HEK293 (cell line): ENCODE data around the gene SLC12A8.
A peak's percentile ranks its signal among the peaks of the same experiment; 100 is the strongest.

Experiments used
- CTCF ChIA-PET: fragments of 350-600 bp; formaldehyde crosslinking; extraction: SDS; loops from one replicate; lab custom pipeline; 2021; ENCODE audit warnings: antibody characterized with exemption; lab: Yijun Ruan, JAX
- POLR2A ChIA-PET: fragments of 300-600 bp; formaldehyde crosslinking; extraction: SDS; loops from one replicate; lab custom pipeline; 2020; ENCODE audit warnings: antibody characterized with exemption, inconsistent platforms; lab: Yijun Ruan, JAX
- H3K27ac ChIP-seq: fragments of 200-500 bp; sonication (Bioruptor generic); 2 replicates; pipeline ENCODE4 v1.5.1; 2014; ENCODE audit warnings: low read depth, low read length, control low read depth, inconsistent platforms; ENCODE audit errors: extremely low read depth
- H3K36me3 ChIP-seq, 2 experiments: fragments of 200-500 bp in 1 of 2; sonication (Bioruptor generic) in 1 of 2; 1 replicate in 1 of 2; 2 replicates in 1 of 2; pipeline ENCODE4 v1.5.1; 2014 to 2017; ENCODE audit warnings: inconsistent platforms in 2 of 2, low read length in 2 of 2; ENCODE audit not compliant: control insufficient read depth in 2 of 2, insufficient read depth in 1 of 2
- H3K4me1 ChIP-seq: fragments of 200-500 bp; sonication (Bioruptor generic); 2 replicates; pipeline ENCODE4 v1.5.1; 2014; ENCODE audit warnings: mild to moderate bottlenecking, low read length, inconsistent platforms; ENCODE audit not compliant: control insufficient read depth, insufficient read depth
- H3K4me3 ChIP-seq: 2 replicates; pipeline ENCODE4 v1.5.1; 2011; ENCODE audit warnings: low read depth, mild to moderate bottlenecking, control low read depth, low read length, moderate library complexity
- H3K9me3 ChIP-seq: fragments of 200-500 bp; sonication (Bioruptor generic); 2 replicates; pipeline ENCODE4 v1.5.1; 2014; ENCODE audit warnings: low read depth, low read length, inconsistent platforms; ENCODE audit not compliant: control insufficient read depth, insufficient read depth
- GLIS2 ChIP-seq: fragments of 450-650 bp; formaldehyde crosslinking; IDR thresholded peaks from 2 replicates; pipeline ENCODE4 v1.5.1; 2016; ENCODE audit warnings: missing biosample characterization, missing genetic modification characterization
- HOXD13 ChIP-seq: sonication (generic); formaldehyde crosslinking; IDR thresholded peaks from 2 replicates; pipeline ENCODE4 v1.8.0; 2022; ENCODE audit warnings: missing genetic modification reagents, borderline replicate concordance
- INSM2 ChIP-seq: fragments of 450-650 bp; formaldehyde crosslinking; IDR thresholded peaks from 2 replicates; pipeline ENCODE4 v1.5.1; 2016; ENCODE audit warnings: missing biosample characterization, missing genetic modification characterization
- SETDB1 ChIP-seq: IDR thresholded peaks from one replicate; pipeline ENCODE4 v1.6.1; 2017; ENCODE audit warnings: mild to moderate bottlenecking, low read length, moderate library complexity, mixed read lengths; ENCODE audit not compliant: insufficient read length
- SP2 ChIP-seq: fragments of 450-650 bp; formaldehyde crosslinking; IDR thresholded peaks from 2 replicates; pipeline ENCODE4 v1.5.1; 2016; ENCODE audit warnings: missing biosample characterization, missing genetic modification characterization
- SP7 ChIP-seq: fragments of 450-650 bp; formaldehyde crosslinking; IDR thresholded peaks from 2 replicates; pipeline ENCODE4 v1.5.1; 2016; ENCODE audit warnings: missing biosample characterization, missing genetic modification characterization
- TRIM28 ChIP-seq: IDR thresholded peaks from 2 replicates; pipeline ENCODE4 v1.6.1; 2011; ENCODE audit warnings: low read length, control low read depth, borderline replicate concordance
- WT1 ChIP-seq: fragments of 450-650 bp; formaldehyde crosslinking; IDR thresholded peaks from 2 replicates; pipeline ENCODE4 v1.5.1; 2016; ENCODE audit warnings: missing biosample characterization, missing genetic modification characterization
- ZBTB49 ChIP-seq: fragments of 450-650 bp; formaldehyde crosslinking; IDR thresholded peaks from 2 replicates; pipeline ENCODE4 v1.5.1; 2016; ENCODE audit warnings: missing biosample characterization, missing genetic modification characterization, low read depth
- ZFHX2 ChIP-seq: fragments of 450-650 bp; formaldehyde crosslinking; conservative IDR thresholded peaks from 2 replicates; pipeline ENCODE4 v1.5.1; 2016; ENCODE audit warnings: missing biosample characterization, missing genetic modification characterization
- ZNF18 ChIP-seq: fragments of 450-650 bp; formaldehyde crosslinking; IDR thresholded peaks from 2 replicates; pipeline ENCODE4 v1.5.1; 2016; ENCODE audit warnings: missing biosample characterization, missing genetic modification characterization
- ZNF433 ChIP-seq: fragments of 450-650 bp; formaldehyde crosslinking; IDR thresholded peaks from 2 replicates; pipeline ENCODE4 v1.5.1; 2016; ENCODE audit warnings: missing biosample characterization, missing genetic modification characterization, low read depth
- ZNF600 ChIP-seq: fragments of 450-650 bp; formaldehyde crosslinking; IDR thresholded peaks from 2 replicates; pipeline ENCODE4 v1.5.1; 2016; ENCODE audit warnings: missing biosample characterization, missing genetic modification characterization
- TF ChIP-seq, protein P1 (sequence below): fragments of 450-650 bp; formaldehyde crosslinking; IDR thresholded peaks from 2 replicates; pipeline ENCODE4 v1.5.1; 2016; ENCODE audit warnings: missing biosample characterization, missing genetic modification characterization

Gene SLC12A8

GRCh38 chr3:125039131-125040100 is 173.1 kb downstream of the SLC12A8 start (continued):
- no peak for TF ChIP-seq ZNF18 (tag by site-specific recombination)
- TF ChIP-seq GLIS2: no peak
- 0 out of 2 replicates have a peak, but pooled peaks have one; percentile 46 for TF ChIP-seq ZNF600 (tag by site-specific recombination)
- 0 out of 2 replicates have a peak, but pooled peaks have one; percentile 37 for TF ChIP-seq SP7 (tag by site-specific recombination)
- no peak for TF ChIP-seq ZNF433 (tag by site-specific recombination)
- TF ChIP-seq WT1: 0 out of 2 replicates have a peak, but pooled peaks have one; percentile 29
- peak; percentile 65 for TF ChIP-seq ZFHX2 (tag by site-specific recombination)
- TF ChIP-seq INSM2 (tag by site-specific recombination): no peak

DNA sequence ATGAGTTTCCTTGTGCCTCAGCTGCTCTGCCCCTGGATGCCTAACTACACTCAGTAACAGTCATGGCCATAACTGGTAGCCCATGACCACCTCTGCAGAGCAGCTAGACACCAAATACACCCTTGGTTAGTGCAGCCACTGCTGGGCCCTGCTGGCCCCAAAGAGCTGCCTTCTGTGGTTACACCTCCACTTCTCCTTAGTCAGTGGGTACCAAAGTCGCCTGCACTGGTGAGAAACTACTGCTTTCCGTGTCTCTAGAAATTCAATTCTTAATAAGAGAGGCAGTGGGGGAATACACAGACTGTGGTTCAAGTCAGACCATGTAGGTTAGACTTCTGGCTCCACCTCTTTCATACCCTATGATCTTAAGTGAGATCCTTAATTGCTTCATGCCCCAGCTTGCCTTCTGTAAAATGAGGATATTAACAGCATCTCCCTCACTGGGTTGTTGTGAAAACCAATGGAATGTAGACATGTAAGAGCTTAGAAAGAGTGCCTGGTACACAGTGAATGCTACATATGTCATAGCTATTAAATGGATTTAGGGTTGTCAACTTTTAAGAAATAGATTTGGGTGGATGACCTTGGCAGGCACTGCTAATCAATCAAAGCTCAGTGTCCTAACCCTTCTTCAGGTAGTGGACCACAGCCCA is 174.9 kb downstream of the SLC12A8 start:
- POLR2A ChIA-PET: no interaction called here
- Histone ChIP-seq H3K36me3 (no peaks in the 10 kb centered on the region; a peak in 1 of 3 replicates), H3K4me1 (peaks cover 7% of the 10 kb centered on the region), H3K27ac (no peak overlapping the region), H3K9me3 (no peaks in the 10 kb centered on the region), H3K4me3 (no peak overlapping the region)
- CTCF ChIA-PET: interaction anchor here (0.6 to 0.8 kb wide), 2 partner anchors 129 to 401 kb away, joined by 3 to 4 read pairs; no protein-coding TSS in a partner anchor
- TF ChIP-seq, protein P1, sequence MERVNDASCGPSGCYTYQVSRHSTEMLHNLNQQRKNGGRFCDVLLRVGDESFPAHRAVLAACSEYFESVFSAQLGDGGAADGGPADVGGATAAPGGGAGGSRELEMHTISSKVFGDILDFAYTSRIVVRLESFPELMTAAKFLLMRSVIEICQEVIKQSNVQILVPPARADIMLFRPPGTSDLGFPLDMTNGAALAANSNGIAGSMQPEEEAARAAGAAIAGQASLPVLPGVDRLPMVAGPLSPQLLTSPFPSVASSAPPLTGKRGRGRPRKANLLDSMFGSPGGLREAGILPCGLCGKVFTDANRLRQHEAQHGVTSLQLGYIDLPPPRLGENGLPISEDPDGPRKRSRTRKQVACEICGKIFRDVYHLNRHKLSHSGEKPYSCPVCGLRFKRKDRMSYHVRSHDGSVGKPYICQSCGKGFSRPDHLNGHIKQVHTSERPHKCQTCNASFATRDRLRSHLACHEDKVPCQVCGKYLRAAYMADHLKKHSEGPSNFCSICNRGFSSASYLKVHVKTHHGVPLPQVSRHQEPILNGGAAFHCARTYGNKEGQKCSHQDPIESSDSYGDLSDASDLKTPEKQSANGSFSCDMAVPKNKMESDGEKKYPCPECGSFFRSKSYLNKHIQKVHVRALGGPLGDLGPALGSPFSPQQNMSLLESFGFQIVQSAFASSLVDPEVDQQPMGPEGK (tag by site-specific recombination): no peak
- TF ChIP-seq HOXD13: no peak
- TF ChIP-seq ZBTB49: no peak

GRCh38 chr3:125035217-125035616 is 177.3 kb downstream of the SLC12A8 start:
- H3K9me3 ChIP-seq: no peaks in the 10 kb centered on the region
- CTCF ChIA-PET: no interaction called here
- H3K27ac ChIP-seq: no peak overlapping the region
- H3K36me3 ChIP-seq: no peaks in the 10 kb centered on the region; a peak in 1 of 3 replicates
- POLR2A ChIA-PET: no interaction called here
- peaks cover 7% of the 10 kb centered on the region for H3K4me1 ChIP-seq
- TF ChIP-seq SP2 (no peak), SETDB1 (peak; percentile 67), TRIM28 (peak; percentile 29; the same call in 1 of the 2 replicates)
- H3K4me3 ChIP-seq: no peak overlapping the region
